Coronary artery (tissue), 2 donors: ENCODE data around the gene KCNJ10.
A peak's percentile ranks its signal among the peaks of the same experiment; 100 is the strongest.

Source experiments
- DNase-seq: peaks from one replicate; pipeline ENCODE4 v3.0.0-alpha.2; 2017; ENCODE audit warnings: low spot score
- H3K27ac ChIP-seq, 2 donors: fragments of 200-600 bp; sonication (generic); one replicate each; pipeline ENCODE4 v1.5.1; 2016 to 2019
- H3K4me3 ChIP-seq: fragments of 200-600 bp; sonication (generic); 2 replicates; pipeline ENCODE4 v1.5.1; 2016; ENCODE audit warnings: mild to moderate bottlenecking, moderate library complexity
- CTCF ChIP-seq: fragments of 200-600 bp; sonication (generic); IDR thresholded peaks from one replicate; pipeline ENCODE4 v1.5.1; 2019; ENCODE audit warnings: antibody characterized with exemption

The KCNJ10 gene

GRCh38 chr1:159951016-159951415, 118.9 kb downstream of the KCNJ10 start:
- Histone ChIP-seq H3K4me3 (no peak overlapping the region), H3K27ac (no peak overlapping the region)
- no peak for TF ChIP-seq CTCF
- DNase-seq: no peak

DNA sequence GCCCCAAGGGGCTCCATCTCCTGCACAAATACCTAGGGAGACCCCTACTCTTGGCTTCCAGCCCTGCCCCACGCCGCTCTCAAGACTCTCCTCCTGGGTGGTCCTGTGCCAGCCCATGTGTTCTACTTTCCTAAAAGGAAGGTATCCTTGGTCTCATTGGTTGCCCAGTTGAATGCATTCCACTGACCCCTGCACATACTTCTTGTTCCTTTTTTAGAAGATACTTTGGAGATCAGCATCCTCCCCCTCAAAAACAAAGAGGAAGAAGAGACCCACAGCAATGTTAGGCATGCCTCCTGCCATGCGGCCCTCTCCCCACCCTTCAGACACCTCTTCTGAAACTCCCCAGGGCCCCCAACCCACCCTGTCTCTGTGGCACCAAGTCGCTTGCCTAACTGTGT, 120.0 kb downstream of the KCNJ10 start:
- DNase-seq: peak; percentile 64
- no peak overlapping the region for H3K4me3 ChIP-seq
- H3K27ac ChIP-seq: no peak overlapping the region
- no peak for TF ChIP-seq CTCF

DNA sequence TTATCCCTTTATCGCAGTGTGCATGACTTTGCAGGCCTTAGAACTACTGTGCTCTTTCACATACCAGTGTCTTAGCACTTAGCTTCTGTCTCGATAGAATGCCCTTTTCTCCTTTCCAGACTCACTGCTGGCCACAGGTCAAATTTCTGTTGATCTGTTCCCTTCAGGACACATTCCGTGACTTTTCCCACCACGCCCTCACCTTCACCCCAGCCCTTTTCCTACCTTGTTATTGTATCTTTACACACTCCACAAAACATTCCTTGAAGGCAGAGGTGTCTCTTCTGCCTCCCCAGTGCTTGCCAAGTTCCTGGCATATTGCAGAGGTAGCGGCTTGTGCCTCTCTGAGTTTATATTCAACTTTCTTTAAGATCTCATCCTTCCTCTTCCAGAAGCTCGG, 120.8 kb downstream of the KCNJ10 start:
- no peak for TF ChIP-seq CTCF
- peak; percentile 31 for DNase-seq
- H3K27ac ChIP-seq: no peak overlapping the region

More for the DNA sequence above, 120.8 kb downstream of the KCNJ10 start:
- H3K4me3 ChIP-seq: no peak overlapping the region
